Dendritic cell treated with granulocyte-macrophage colony-stimulating factor and Interleukin-4, amounts not matched to agents 40 ng/mL and 50 ng/mL, for 4 days (primary cell): ENCODE results near the gene ENGASE.

Experiments used
- H3K27ac Mint-ChIP-seq: one replicate; pipeline ENCODE4 v1.8.0; 2022; ENCODE audit warnings: mild to moderate bottlenecking, mixed read lengths
- H3K27me3 Mint-ChIP-seq: one replicate; pipeline ENCODE4 v1.8.0; 2022; ENCODE audit warnings: mild to moderate bottlenecking, mixed read lengths
- H3K36me3 Mint-ChIP-seq: one replicate; pipeline ENCODE4 v1.8.0; 2022; ENCODE audit warnings: low read depth, mixed read lengths
- H3K4me1 Mint-ChIP-seq: one replicate; pipeline ENCODE4 v1.8.0; 2022; ENCODE audit warnings: low read depth, mixed read lengths
- H3K4me3 Mint-ChIP-seq: one replicate; pipeline ENCODE4 v1.8.0; 2022; ENCODE audit warnings: mild to moderate bottlenecking, moderate library complexity, mixed read lengths
- H3K9me3 Mint-ChIP-seq: one replicate; pipeline ENCODE4 v1.8.0; 2022; ENCODE audit warnings: mixed read lengths
- intact Hi-C: fragments of 100-400 bp; cut with micrococcal nuclease; formaldehyde crosslinking; loops from one replicate; pipeline ENCODE4 v1.15.0; 2022

The ENGASE gene

GRCh38 chr17:79108232-79108850 is 33.7 kb downstream of the ENGASE start:
- Mint-ChIP-seq H3K9me3 (no peaks in the 10 kb centered on the region), H3K27ac (no peak overlapping the region), H3K36me3 (no peaks in the 10 kb centered on the region), H3K4me3 (no peak overlapping the region), H3K4me1 (no peaks in the 10 kb centered on the region), H3K27me3 (peaks cover 16% of the 10 kb centered on the region)
- intact Hi-C loops: no loop called here

- no peaks in the 10 kb centered on the region for H3K4me1 Mint-ChIP-seq
- intact Hi-C loops: no loop called here
- H3K27ac Mint-ChIP-seq: no peak overlapping the region
- no peak overlapping the region for H3K4me3 Mint-ChIP-seq
- H3K27me3 Mint-ChIP-seq: peaks cover 12% of the 10 kb centered on the region
- no peaks in the 10 kb centered on the region for H3K9me3 Mint-ChIP-seq
- H3K36me3 Mint-ChIP-seq: no peaks in the 10 kb centered on the region
Measured at GRCh38 chr17:79108870-79109269, 34.2 kb downstream of the ENGASE start.

- Mint-ChIP-seq H3K9me3 (no peaks in the 10 kb centered on the region), H3K27me3 (peaks cover 5% of the 10 kb centered on the region)
Measured at GRCh38 chr17:79109584-79109983, 35.0 kb downstream of the ENGASE start.

GRCh38 chr17:79111097-79111496 is 36.5 kb downstream of the ENGASE start:
- intact Hi-C loops: no loop called here
- no peaks in the 10 kb centered on the region for H3K4me1 Mint-ChIP-seq
- no peaks in the 10 kb centered on the region for H3K36me3 Mint-ChIP-seq
- H3K27ac Mint-ChIP-seq: no peak overlapping the region
- no peak overlapping the region for H3K4me3 Mint-ChIP-seq
- H3K9me3 Mint-ChIP-seq: no peaks in the 10 kb centered on the region
- H3K27me3 Mint-ChIP-seq: peaks cover 1% of the 10 kb centered on the region

More at GRCh38 chr17:79109584-79109983, 35.0 kb downstream of the ENGASE start:
- intact Hi-C loops: no loop called here
- H3K27ac Mint-ChIP-seq: no peak overlapping the region
- no peaks in the 10 kb centered on the region for H3K36me3 Mint-ChIP-seq
- no peaks in the 10 kb centered on the region for H3K4me1 Mint-ChIP-seq
- H3K4me3 Mint-ChIP-seq: no peak overlapping the region

- H3K4me3 Mint-ChIP-seq: no peak overlapping the region
Measured at GRCh38 chr17:79112471-79112870, 37.8 kb downstream of the ENGASE start.

GRCh38 chr17:79113699-79114457 is 39.3 kb downstream of the ENGASE start:
- Mint-ChIP-seq H3K27me3 (peaks cover 3% of the 10 kb centered on the region), H3K27ac (no peak overlapping the region), H3K36me3 (no peaks in the 10 kb centered on the region), H3K9me3 (no peaks in the 10 kb centered on the region), H3K4me3 (no peak overlapping the region), H3K4me1 (no peaks in the 10 kb centered on the region)
- intact Hi-C loops: no loop called here

More at GRCh38 chr17:79112471-79112870, 37.8 kb downstream of the ENGASE start:
- H3K27ac Mint-ChIP-seq: no peak overlapping the region
- intact Hi-C loops: no loop called here
- no peaks in the 10 kb centered on the region for H3K9me3 Mint-ChIP-seq
- H3K36me3 Mint-ChIP-seq: no peaks in the 10 kb centered on the region
- H3K4me1 Mint-ChIP-seq: no peaks in the 10 kb centered on the region
- H3K27me3 Mint-ChIP-seq: peaks cover 1% of the 10 kb centered on the region

GRCh38 chr17:79114458-79115301 is 40.1 kb downstream of the ENGASE start:
- intact Hi-C loops: no loop called here
- H3K27ac Mint-ChIP-seq: no peak overlapping the region
- no peaks in the 10 kb centered on the region for H3K4me1 Mint-ChIP-seq
- H3K36me3 Mint-ChIP-seq: no peaks in the 10 kb centered on the region
- H3K9me3 Mint-ChIP-seq: no peaks in the 10 kb centered on the region
- peaks cover 1% of the 10 kb centered on the region for H3K27me3 Mint-ChIP-seq
- no peak overlapping the region for H3K4me3 Mint-ChIP-seq

- no peak overlapping the region for H3K27ac Mint-ChIP-seq
- no peak overlapping the region for H3K4me3 Mint-ChIP-seq
- H3K27me3 Mint-ChIP-seq: peaks cover 1% of the 10 kb centered on the region
- intact Hi-C loops: no loop called here
- no peaks in the 10 kb centered on the region for H3K4me1 Mint-ChIP-seq
- H3K36me3 Mint-ChIP-seq: no peaks in the 10 kb centered on the region
- no peaks in the 10 kb centered on the region for H3K9me3 Mint-ChIP-seq
Measured at GRCh38 chr17:79115487-79115886, 40.9 kb downstream of the ENGASE start.

- H3K36me3 Mint-ChIP-seq: no peaks in the 10 kb centered on the region
- no peaks in the 10 kb centered on the region for H3K4me1 Mint-ChIP-seq
- intact Hi-C loops: no loop called here
- no peaks in the 10 kb centered on the region for H3K9me3 Mint-ChIP-seq
- no peak overlapping the region for H3K4me3 Mint-ChIP-seq
- no peak overlapping the region for H3K27ac Mint-ChIP-seq
- H3K27me3 Mint-ChIP-seq: peaks cover 1% of the 10 kb centered on the region
Measured at GRCh38 chr17:79116575-79117368, 42.1 kb downstream of the ENGASE start.

GRCh38 chr17:79117905-79118487 is 43.4 kb downstream of the ENGASE start:
- no peaks in the 10 kb centered on the region for H3K4me1 Mint-ChIP-seq
- no peaks in the 10 kb centered on the region for H3K9me3 Mint-ChIP-seq
- H3K36me3 Mint-ChIP-seq: no peaks in the 10 kb centered on the region
- H3K4me3 Mint-ChIP-seq: no peak overlapping the region
- H3K27ac Mint-ChIP-seq: no peak overlapping the region
- peaks cover 1% of the 10 kb centered on the region for H3K27me3 Mint-ChIP-seq
- intact Hi-C loops: no loop called here

GRCh38 chr17:79118924-79119323 is 44.3 kb downstream of the ENGASE start:
- Mint-ChIP-seq H3K27ac (no peak overlapping the region), H3K9me3 (no peaks in the 10 kb centered on the region), H3K4me3 (no peak overlapping the region), H3K4me1 (no peaks in the 10 kb centered on the region), H3K36me3 (no peaks in the 10 kb centered on the region), H3K27me3 (peaks cover 1% of the 10 kb centered on the region)
- intact Hi-C loops: no loop called here

- intact Hi-C loops: no loop called here
- no peaks in the 10 kb centered on the region for H3K36me3 Mint-ChIP-seq
- H3K9me3 Mint-ChIP-seq: no peaks in the 10 kb centered on the region
- no peak overlapping the region for H3K4me3 Mint-ChIP-seq
- peaks cover 1% of the 10 kb centered on the region for H3K27me3 Mint-ChIP-seq
- H3K27ac Mint-ChIP-seq: no peak overlapping the region
- no peaks in the 10 kb centered on the region for H3K4me1 Mint-ChIP-seq
Measured at GRCh38 chr17:79120259-79120658, 45.6 kb downstream of the ENGASE start.

- H3K9me3 Mint-ChIP-seq: no peaks in the 10 kb centered on the region
- no peaks in the 10 kb centered on the region for H3K4me1 Mint-ChIP-seq
- peaks cover 7% of the 10 kb centered on the region for H3K27me3 Mint-ChIP-seq
- H3K27ac Mint-ChIP-seq: no peak overlapping the region
- no peak overlapping the region for H3K4me3 Mint-ChIP-seq
- intact Hi-C loops: no loop called here
- H3K36me3 Mint-ChIP-seq: no peaks in the 10 kb centered on the region
Measured at GRCh38 chr17:79123988-79124387, 49.4 kb downstream of the ENGASE start.
